Naive thymus-derived CD8-positive, alpha-beta T cell (primary cell): ENCODE data around the gene FMN1. TPM values are rescaled to one million over a fixed set of nuclear protein-coding genes. Genes with fewer than 3 reads are reported as not detected.

Source experiments
- ATAC-seq, 2 donors: fragments of 150-1000 bp; cut with Tn5 transposase in 1 of 2; sonication (Bioruptor Pico), chemical (Tn5 transposase) in 1 of 2; 1 replicate in 1 of 2; 2 replicates in 1 of 2; pipeline ENCODE4 v1.10.0; 2021; ENCODE audit warnings: mild to moderate bottlenecking in 2 of 2, moderate library complexity in 2 of 2
- POLR2A ChIA-PET: fragments of 350-600 bp; sonication (Branson Sonifier 250); formaldehyde crosslinking; loops from one replicate; lab custom pipeline; 2021; ENCODE audit warnings: antibody characterized with exemption; lab: Charles Lee
- DNase-seq, 10 donors: peaks; one replicate each; pipeline versions ENCODE4 v3.0.0 to v3.0.0-alpha.2; 2020 to 2022
- H3K27ac Mint-ChIP-seq, 10 donors: one replicate each; pipeline ENCODE4 v1.8.0; 2020 to 2022; ENCODE audit warnings: mild to moderate bottlenecking in 10 of 10, mixed read lengths in 10 of 10, moderate library complexity in 4 of 10, inconsistent platforms in 1 of 10
- H3K27me3 Mint-ChIP-seq, 5 donors: one replicate each; pipeline ENCODE4 v1.8.0; 2021 to 2022; ENCODE audit warnings: mixed read lengths in 5 of 5
- H3K36me3 Mint-ChIP-seq, 3 donors: one replicate each; pipeline ENCODE4 v1.8.0; 2020 to 2022; ENCODE audit warnings: mixed read lengths in 3 of 3, mild to moderate bottlenecking in 2 of 3, inconsistent platforms in 1 of 3
- H3K4me1 Mint-ChIP-seq, 4 donors: one replicate each; pipeline ENCODE4 v1.8.0; 2021 to 2022; ENCODE audit warnings: mixed read lengths in 4 of 4
- H3K4me3 Mint-ChIP-seq, 10 donors: one replicate each; pipeline ENCODE4 v1.8.0; 2020 to 2022; ENCODE audit warnings: mild to moderate bottlenecking in 10 of 10, mixed read lengths in 10 of 10, moderate library complexity in 6 of 10, inconsistent platforms in 1 of 10
- H3K9me3 Mint-ChIP-seq, 9 donors: one replicate each; pipeline ENCODE4 v1.8.0; 2020 to 2022; ENCODE audit warnings: mixed read lengths in 9 of 9, mild to moderate bottlenecking in 3 of 9, inconsistent platforms in 1 of 9, moderate library complexity in 1 of 9
- polyA plus RNA-seq, 3 donors: library from polyadenylated mRNA; unstranded; fragments of 300-500 nt; fragmentation: Illumina TruSeq; gene quantifications; one replicate each; pipeline ENCODE4 v1.2.3, GENCODE V29; 2021
- total RNA-seq, 8 experiments: library from RNA in 2 of 8; stranded (reverse) in 2 of 8; gene quantifications; one replicate each; pipeline ENCODE4 v1.2.3 and lab custom pipeline; 2021 to 2026

FMN1 gene
- total and polyA plus RNA-seq, 5 experiments from 2014 or later, result 0.19 to 0.42 (median 0.21) TPM; not detected in 2

- H3K27me3 Mint-ChIP-seq, result no peaks in the 10 kb centered on the region
- DNase-seq, result no peak
- peaks cover 0 to 14% (median 13%) of the 10 kb centered on the region in 4 donors for H3K4me1 Mint-ChIP-seq
- no peaks in the 10 kb centered on the region for H3K36me3 Mint-ChIP-seq
- H3K4me3 Mint-ChIP-seq, result peak overlapping the region in 4 of 10 donors; percentile 65 to 86 (median 71)
- POLR2A ChIA-PET, result no interaction called here
- peak in 1 of 2 donors; percentile 32 for ATAC-seq
- no peaks in the 10 kb centered on the region for H3K9me3 Mint-ChIP-seq
- H3K27ac Mint-ChIP-seq, result peak overlapping the region in 4 of 10 donors; percentile 60 to 90 (median 75)
These were observed 104.4 kb downstream of the FMN1 start for GRCh38 chr15:33089878-33090757.

- Mint-ChIP-seq H3K36me3 (no peaks in the 10 kb centered on the region), H3K9me3 (no peaks in the 10 kb centered on the region), H3K4me1 (peaks cover 0 to 14% (median 13%) of the 10 kb centered on the region in 4 donors), H3K27me3 (no peaks in the 10 kb centered on the region), H3K27ac (peak overlapping the region in 2 of 10 donors; percentile 4 to 53), H3K4me3 (peak overlapping the region in 2 of 10 donors; percentile 6 to 7)
- DNase-seq, result no peak
- POLR2A ChIA-PET, result no interaction called here
- ATAC-seq, result no peak
These were observed 105.2 kb downstream of the FMN1 start for GRCh38 chr15:33089165-33089877.

GRCh38 chr15:33086500-33087121 is 107.9 kb downstream of the FMN1 start:
- POLR2A ChIA-PET, result no interaction called here
- ATAC-seq, result peak in 1 of 2 donors; percentile 71
- Mint-ChIP-seq H3K36me3 (peaks cover 0 to 5% (median 0%) of the 10 kb centered on the region in 3 donors), H3K27me3 (no peaks in the 10 kb centered on the region), H3K27ac (peak overlapping the region in 3 of 10 donors; percentile 22 to 81 (median 43)), H3K9me3 (no peaks in the 10 kb centered on the region), H3K4me1 (peaks cover 0 to 7% (median 1%) of the 10 kb centered on the region in 4 donors), H3K4me3 (peak overlapping the region in 4 of 10 donors; percentile 6 to 54 (median 41))
- peak in 4 of 10 donors; percentile 9 to 66 (median 34) for DNase-seq

DNA sequence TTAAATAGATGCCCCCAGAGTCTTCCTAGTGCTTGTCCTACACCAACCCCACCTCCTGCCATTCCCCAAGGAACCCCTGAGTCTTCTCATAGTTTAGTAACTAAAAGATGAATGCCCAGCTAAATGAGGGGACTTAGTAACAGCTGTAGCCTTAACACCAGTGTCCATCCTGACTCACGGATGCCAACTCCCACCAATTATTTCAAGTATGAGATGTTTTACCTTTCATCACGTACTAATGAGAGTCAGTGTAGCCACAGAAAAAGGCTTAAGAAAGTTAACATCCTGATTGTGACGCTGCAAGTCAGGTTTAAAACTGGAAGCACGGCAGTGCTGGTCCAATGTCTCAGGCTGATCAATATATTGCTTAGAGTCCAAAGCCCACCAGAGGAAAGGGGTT is 109.9 kb downstream of the FMN1 start:
- Mint-ChIP-seq H3K27me3 (no peaks in the 10 kb centered on the region), H3K36me3 (peaks cover 0 to 7% (median 0%) of the 10 kb centered on the region in 3 donors), H3K9me3 (no peaks in the 10 kb centered on the region), H3K4me3 (no peak overlapping the region), H3K27ac (peak overlapping the region in 2 of 10 donors; percentile 12 to 52), H3K4me1 (peaks cover 0 to 7% (median 0%) of the 10 kb centered on the region in 4 donors)
- no peak for ATAC-seq
- POLR2A ChIA-PET, result no interaction called here
- no peak for DNase-seq

GRCh38 chr15:33083232-33084081 is 111.1 kb downstream of the FMN1 start:
- Mint-ChIP-seq H3K4me3 (no peak overlapping the region), H3K27me3 (no peaks in the 10 kb centered on the region), H3K27ac (peak overlapping the region in 1 of 10 donors; percentile 52), H3K36me3 (peaks cover 0 to 7% (median 0%) of the 10 kb centered on the region in 3 donors), H3K4me1 (peaks cover 0 to 4% (median 0%) of the 10 kb centered on the region in 4 donors), H3K9me3 (no peaks in the 10 kb centered on the region)
- DNase-seq (no peak), ATAC-seq (no peak)
- POLR2A ChIA-PET, result no interaction called here

- ATAC-seq (no peak), DNase-seq (no peak)
- POLR2A ChIA-PET, result interaction anchor here (0.6 kb wide), 1 partner anchor 1168 kb away, joined by 3 read pairs; no protein-coding TSS in a partner anchor
- Mint-ChIP-seq H3K27ac (no peak overlapping the region), H3K4me1 (peaks cover 0 to 2% (median 0%) of the 10 kb centered on the region in 4 donors), H3K36me3 (peaks cover 0 to 7% (median 0%) of the 10 kb centered on the region in 3 donors), H3K4me3 (no peak overlapping the region), H3K9me3 (no peaks in the 10 kb centered on the region), H3K27me3 (peaks cover 0 to 2% (median 0%) of the 10 kb centered on the region in 5 donors)
These were observed 114.5 kb downstream of the FMN1 start for GRCh38 chr15:33080006-33080405.

DNA sequence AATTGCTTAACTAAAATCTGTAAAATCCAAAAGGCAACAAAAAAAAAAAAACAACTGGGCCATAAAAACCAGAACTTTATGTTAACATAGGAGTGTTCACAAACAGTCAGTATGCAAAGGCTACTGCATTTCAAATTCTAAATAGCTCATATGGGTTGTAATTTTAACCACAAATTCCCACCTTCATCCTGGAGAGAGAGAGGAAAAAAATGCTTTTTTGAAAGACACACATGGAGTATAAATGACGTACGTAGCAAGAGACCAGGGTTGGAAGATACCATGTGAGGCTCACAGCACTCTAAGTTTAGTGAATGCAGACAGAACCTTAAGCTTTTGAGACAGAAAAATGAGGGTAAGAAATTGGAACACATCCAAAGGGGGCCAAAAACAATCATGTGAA is 115.9 kb downstream of the FMN1 start:
- H3K36me3 Mint-ChIP-seq, result peaks cover 0 to 7% (median 0%) of the 10 kb centered on the region in 3 donors
- H3K27ac Mint-ChIP-seq, result no peak overlapping the region
- no peaks in the 10 kb centered on the region for H3K9me3 Mint-ChIP-seq
- POLR2A ChIA-PET, result no interaction called here
- H3K4me3 Mint-ChIP-seq, result no peak overlapping the region
- H3K27me3 Mint-ChIP-seq, result peaks cover 0 to 3% (median 0%) of the 10 kb centered on the region in 5 donors
- no peak for DNase-seq
- H3K4me1 Mint-ChIP-seq, result peaks cover 0 to 4% (median 0%) of the 10 kb centered on the region in 4 donors
- ATAC-seq, result no peak

DNA sequence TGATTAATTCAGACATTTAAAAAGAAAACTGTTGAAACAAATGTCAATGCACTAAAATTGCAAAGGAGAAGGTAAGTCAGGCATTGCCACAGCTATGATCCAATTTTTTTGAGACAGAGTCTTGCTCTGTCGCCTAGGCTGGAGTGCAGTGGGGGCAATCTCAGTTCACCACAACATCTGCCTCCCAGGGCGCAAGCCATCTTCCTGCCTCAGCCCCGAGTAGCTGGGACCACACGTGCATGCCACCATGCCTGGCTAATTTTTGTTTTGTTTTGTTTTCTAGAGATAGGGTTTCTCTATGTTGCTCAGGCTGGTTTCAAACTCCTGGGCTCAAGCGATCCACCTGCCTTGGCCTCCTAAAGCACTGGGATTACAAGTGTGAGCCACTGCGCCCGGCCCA is 117.6 kb downstream of the FMN1 start:
- Mint-ChIP-seq H3K36me3 (peaks cover 0 to 5% (median 0%) of the 10 kb centered on the region in 3 donors), H3K9me3 (no peaks in the 10 kb centered on the region), H3K27ac (no peak overlapping the region), H3K4me1 (peaks cover 0 to 4% (median 0%) of the 10 kb centered on the region in 4 donors), H3K27me3 (peaks cover 0 to 6% (median 0%) of the 10 kb centered on the region in 5 donors), H3K4me3 (no peak overlapping the region)
- POLR2A ChIA-PET, result no interaction called here
- ATAC-seq (no peak), DNase-seq (no peak)

DNA sequence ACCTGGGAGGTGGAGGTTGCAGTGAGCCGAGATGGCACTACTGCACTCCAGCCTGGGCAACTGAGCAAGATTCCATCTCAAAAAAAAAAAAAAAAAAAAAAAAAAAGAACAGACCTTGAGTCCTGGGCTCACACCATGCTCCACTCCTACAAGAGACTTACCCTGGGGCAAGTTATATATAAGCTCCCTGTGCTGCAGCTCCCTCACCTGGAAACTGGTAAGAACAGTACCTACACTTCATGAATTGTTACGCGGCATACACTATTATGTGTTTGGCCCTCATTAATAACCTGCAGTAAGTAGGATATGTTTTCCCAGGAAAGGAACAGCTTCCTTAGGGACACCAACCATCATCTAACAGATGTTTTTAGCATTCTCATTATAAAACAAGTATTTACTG is 119.6 kb downstream of the FMN1 start:
- DNase-seq (peak in 2 of 10 donors; percentile 3 to 37), ATAC-seq (peak in 1 of 2 donors; percentile 61)
- Mint-ChIP-seq H3K4me1 (peaks cover 0 to 4% (median 0%) of the 10 kb centered on the region in 4 donors), H3K27me3 (peaks cover 0 to 6% (median 0%) of the 10 kb centered on the region in 5 donors), H3K36me3 (no peaks in the 10 kb centered on the region), H3K9me3 (no peaks in the 10 kb centered on the region), H3K4me3 (no peak overlapping the region), H3K27ac (no peak overlapping the region)
- POLR2A ChIA-PET, result no interaction called here

DNA sequence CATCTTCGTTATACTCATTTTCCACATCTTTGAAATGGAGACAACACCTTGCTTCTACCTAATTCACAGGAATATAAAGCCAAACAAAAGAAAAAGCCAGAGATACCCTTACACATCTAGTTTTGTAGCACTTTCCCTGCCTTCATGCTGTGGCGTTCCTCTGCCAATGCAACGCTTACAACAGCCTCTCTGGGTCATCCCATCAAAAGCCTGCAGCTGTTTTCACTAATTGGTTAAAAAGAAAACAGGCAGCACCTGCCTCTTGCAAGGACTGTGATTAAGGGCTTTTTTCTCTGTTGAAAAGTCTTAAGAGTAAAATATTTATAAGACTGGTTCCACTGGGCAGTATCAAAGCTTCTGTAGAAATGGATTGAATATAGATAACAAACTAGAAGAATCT is 120.3 kb downstream of the FMN1 start:
- H3K9me3 Mint-ChIP-seq, result no peaks in the 10 kb centered on the region
- peaks cover 0 to 6% (median under 1%) of the 10 kb centered on the region in 5 donors for H3K27me3 Mint-ChIP-seq
- H3K4me1 Mint-ChIP-seq, result peaks cover 0 to 4% (median 0%) of the 10 kb centered on the region in 4 donors
- H3K27ac Mint-ChIP-seq, result no peak overlapping the region
- ATAC-seq (no peak), DNase-seq (no peak)
- no peak overlapping the region for H3K4me3 Mint-ChIP-seq
- POLR2A ChIA-PET, result no interaction called here
- no peaks in the 10 kb centered on the region for H3K36me3 Mint-ChIP-seq

GRCh38 chr15:33071451-33071850 is 123.1 kb downstream of the FMN1 start:
- Mint-ChIP-seq H3K4me3 (no peak overlapping the region), H3K27ac (no peak overlapping the region), H3K9me3 (no peaks in the 10 kb centered on the region), H3K27me3 (peaks cover 1 to 27% (median 7%) of the 10 kb centered on the region in 5 donors), H3K36me3 (peaks cover 0 to 4% (median 0%) of the 10 kb centered on the region in 3 donors), H3K4me1 (peaks cover 13 to 22% (median 18%) of the 10 kb centered on the region in 4 donors)
- POLR2A ChIA-PET, result no interaction called here
- DNase-seq, result no peak
- ATAC-seq, result no peak
